HG02763 (cell line): ENCODE measurements around the gene NEDD8.

Experiments
- ATAC-seq: cut with Tn5 transposase; IDR thresholded peaks from one replicate; pipeline ENCODE4 v1.9.1; 2021; ENCODE audit warnings: mild to moderate bottlenecking, moderate library complexity; ENCODE audit not compliant: unreplicated experiment

Gene NEDD8

GRCh38 chr14:24264298-24264697 lies 32.1 kb upstream of the NEDD8 start:
- no peak for ATAC-seq

- ATAC-seq, result no peak
These were observed 31.7 kb upstream of the NEDD8 start for GRCh38 chr14:24263848-24264247.

GRCh38 chr14:24262821-24263733 lies 30.9 kb upstream of the NEDD8 start, which contains the start of gene TGM1:
TGM1 (minus strand) TSS chr14:24263177; CDS start chr14:24262352, 825 bp downstream.
- no peak for ATAC-seq

- ATAC-seq, result no peak
These were observed 29.8 kb upstream of the NEDD8 start for GRCh38 chr14:24261969-24262327.

- ATAC-seq, result no peak
These were observed 29.2 kb upstream of the NEDD8 start for GRCh38 chr14:24261256-24261968.

GRCh38 chr14:24260780-24261157 lies 28.6 kb upstream of the NEDD8 start:
- no peak for ATAC-seq

- ATAC-seq, result no peak
These were observed 28.0 kb upstream of the NEDD8 start for GRCh38 chr14:24260026-24260779.

GRCh38 chr14:24259282-24260025 lies 27.3 kb upstream of the NEDD8 start:
- ATAC-seq, result no peak

GRCh38 chr14:24258548-24259265 lies 26.5 kb upstream of the NEDD8 start:
- no peak for ATAC-seq

GRCh38 chr14:24258119-24258518 lies 26.0 kb upstream of the NEDD8 start:
- no peak for ATAC-seq

GRCh38 chr14:24256960-24257359 lies 24.8 kb upstream of the NEDD8 start:
- no peak for ATAC-seq

GRCh38 chr14:24255931-24256711 lies 24.0 kb upstream of the NEDD8 start:
- ATAC-seq, result no peak

GRCh38 chr14:24255438-24255837 lies 23.3 kb upstream of the NEDD8 start:
- ATAC-seq, result no peak

GRCh38 chr14:24254630-24255392 lies 22.6 kb upstream of the NEDD8 start:
- ATAC-seq, result no peak

GRCh38 chr14:24253936-24254335 lies 21.8 kb upstream of the NEDD8 start:
- ATAC-seq, result no peak

GRCh38 chr14:24252289-24253124 lies 20.3 kb upstream of the NEDD8 start:
- no peak for ATAC-seq

GRCh38 chr14:24251880-24252288 lies 19.7 kb upstream of the NEDD8 start:
- ATAC-seq, result no peak

- no peak for ATAC-seq
These were observed 18.2 kb upstream of the NEDD8 start for GRCh38 chr14:24250354-24250753.
